K562 (cell line): ENCODE results near the gene SMCO4. TPM values are rescaled to one million over a fixed set of nuclear protein-coding genes. Genes with fewer than 3 reads are reported as not detected.

ENCODE experiments used
- ATAC-seq: fragments of 200-7000 bp; cut with Tn5 transposase; 3 replicates; pipeline ENCODE4 v1.9.1; 2020; ENCODE audit warnings: moderate library complexity
- BruUV-seq: library from RNA; stranded (reverse); fragments of 400-500 nt; replicated peaks from 2 replicates; lab custom pipeline; 2021; lab: Mats Ljungman, UMichigan
- CTCF ChIA-PET: fragments of 300-600 bp; formaldehyde crosslinking; extraction: SDS; loops from one replicate; lab custom pipeline; 2021; ENCODE audit warnings: low intra/inter-chr PET ratio; lab: Yijun Ruan, JAX
- POLR2A ChIA-PET: fragments of 300-600, 350-650 bp; sonication (Branson Sonifier 250); formaldehyde crosslinking; extraction: SDS; loops from one replicate; lab custom pipeline; 2021; ENCODE audit warnings: antibody characterized with exemption, inconsistent platforms; lab: Yijun Ruan, JAX
- DNase-seq, 4 experiments: peaks; one replicate each; pipeline versions ENCODE4 v3.0.0 to v3.0.0-alpha.2; 2011 to 2018; ENCODE audit warnings: low spot score in 3 of 4, mixed read lengths in 3 of 4; ENCODE audit errors: extremely low read depth in 1 of 4
- FAIRE-seq: peaks from 2 replicates; lab custom pipeline; 2011; peaks lifted over from hg19 to GRCh38; lab: Jason Lieb, UNC
- H2AFZ ChIP-seq: 2 replicates; pipeline ENCODE4 v1.6.0; 2011; ENCODE audit warnings: low read depth, low read length, control low read depth, inconsistent platforms
- H3K27ac ChIP-seq: fragments of 200-600 bp; 3 replicates; pipeline ENCODE4 v1.8.0; 2011; ENCODE audit warnings: low read depth, mild to moderate bottlenecking, control low read depth, inconsistent platforms, low read length, moderate library complexity, mixed read lengths; ENCODE audit errors: extremely low read depth
- H3K27me3 ChIP-seq, 2 experiments: fragments of 300-600 bp in 1 of 2; 2 replicates in 1 of 2; 3 replicates in 1 of 2; pipeline versions ENCODE4 v1.6.0 to v1.8.0; 2011; ENCODE audit warnings: inconsistent platforms in 2 of 2, low read length in 2 of 2, mild to moderate bottlenecking in 1 of 2, mixed read lengths in 1 of 2, moderate library complexity in 1 of 2; ENCODE audit not compliant: control insufficient read depth in 2 of 2, insufficient read depth in 2 of 2
- H3K36me3 ChIP-seq: fragments of 300-600 bp; 3 replicates; pipeline ENCODE4 v1.8.0; 2011; ENCODE audit warnings: mild to moderate bottlenecking, low read length, inconsistent platforms; ENCODE audit not compliant: control insufficient read depth, insufficient read depth
- H3K4me1 ChIP-seq, 2 experiments: fragments of 200-600 bp in 1 of 2; replicated peaks in 1 of 2; 2 replicates in 1 of 2; 3 replicates in 1 of 2; pipeline versions ENCODE4 v1.5.1 to v1.8.0; 2011; ENCODE audit warnings: inconsistent platforms in 2 of 2, low read length in 2 of 2, mild to moderate bottlenecking in 1 of 2, mixed read lengths in 1 of 2, moderate library complexity in 1 of 2; ENCODE audit not compliant: control insufficient read depth in 2 of 2, insufficient read depth in 2 of 2
- H3K4me2 ChIP-seq: 2 replicates; pipeline ENCODE4 v1.6.1; 2011; ENCODE audit warnings: low read length, control low read depth, inconsistent platforms, mixed read lengths; ENCODE audit not compliant: insufficient read depth
- H3K4me3 ChIP-seq: fragments of 200-600 bp; sonication (generic), shearing (Covaris generic); 2 replicates; pipeline ENCODE4 v1.5.1; 2016; ENCODE audit warnings: control low read depth, inconsistent platforms
- H3K79me2 ChIP-seq: fragments of 200-600 bp; 3 replicates; pipeline ENCODE4 v1.8.0; 2011; ENCODE audit warnings: low read length, inconsistent platforms; ENCODE audit not compliant: control insufficient read depth, insufficient read depth
- H3K9ac ChIP-seq, 2 experiments: 2 replicates each; pipeline versions ENCODE4 v1.6.0 to v1.6.1; 2011; ENCODE audit warnings: low read depth in 2 of 2, low read length in 2 of 2, control low read depth in 1 of 2, inconsistent platforms in 1 of 2, mild to moderate bottlenecking in 1 of 2, mixed read lengths in 1 of 2; ENCODE audit not compliant: insufficient read depth in 1 of 2
- H3K9me1 ChIP-seq: one replicate; pipeline ENCODE4 v1.6.0; 2011; ENCODE audit warnings: inconsistent platforms, mild to moderate bottlenecking, low read length, moderate library complexity; ENCODE audit not compliant: control insufficient read depth, insufficient read depth
- H3K9me3 ChIP-seq: replicated peaks from 2 replicates; pipeline ENCODE4 v1.5.1; 2011; ENCODE audit warnings: low read depth, low read length, inconsistent platforms; ENCODE audit not compliant: control insufficient read depth, insufficient read depth
- H4K20me1 ChIP-seq: replicated peaks from 2 replicates; pipeline ENCODE4 v1.6.1; 2011; ENCODE audit warnings: low read length, inconsistent platforms, mixed read lengths; ENCODE audit not compliant: control insufficient read depth, insufficient read depth
- CGGBP1 ChIP-seq: fragments of 250-450 bp; sonication (Bioruptor Pico); IDR thresholded peaks from 2 replicates; pipeline ENCODE4 v1.9.0; 2021; ENCODE audit warnings: mild to moderate bottlenecking
- CREM ChIP-seq: IDR thresholded peaks from 2 replicates; pipeline ENCODE4 v1.6.1; 2014; ENCODE audit warnings: antibody characterized with exemption, low read depth
- ESRRB ChIP-seq: fragments of 250-450 bp; sonication (Bioruptor Pico); IDR thresholded peaks from 2 replicates; pipeline ENCODE4 v1.5.0; 2020; ENCODE audit warnings: mild to moderate bottlenecking, moderate library complexity, borderline replicate concordance
- ID3 ChIP-seq, 2 experiments: fragments of 250-450 bp in 1 of 2; fragments of 450-650 bp in 1 of 2; sonication (Bioruptor Pico) in 1 of 2; IDR thresholded peaks; 2 replicates each; pipeline versions ENCODE4 v1.6.1 to v1.8.0; 2016 to 2021; ENCODE audit warnings: mild to moderate bottlenecking in 2 of 2, moderate library complexity in 2 of 2, missing compliant biosample characterization in 1 of 2, missing genetic modification characterization in 1 of 2
- KAT7 ChIP-seq: sonication (generic); formaldehyde crosslinking; IDR thresholded peaks from 2 replicates; pipeline ENCODE4 v1.8.0; 2022; ENCODE audit warnings: missing genetic modification reagents, mild to moderate bottlenecking, borderline replicate concordance
- MAZ ChIP-seq, 2 experiments: fragments of 450-650 bp in 1 of 2; sonication (generic) in 1 of 2; formaldehyde crosslinking; IDR thresholded peaks in 1 of 2; conservative IDR thresholded peaks in 1 of 2; 2 replicates each; pipeline versions ENCODE4 v1.4.0 to v1.5.0; 2020; ENCODE audit warnings: mild to moderate bottlenecking in 1 of 2, missing genetic modification reagents in 1 of 2
- MBD1 ChIP-seq: fragments of 250-450 bp; sonication (Bioruptor Pico); IDR thresholded peaks from 2 replicates; pipeline ENCODE4 v1.8.0; 2022; ENCODE audit warnings: inconsistent platforms
- POLR2G ChIP-seq: fragments of 200-400 bp; formaldehyde crosslinking; IDR thresholded peaks from 2 replicates; pipeline ENCODE4 v1.6.1; 2017; ENCODE audit warnings: low read depth, mild to moderate bottlenecking, antibody characterized with exemption, low read length, moderate library complexity
- PPARD ChIP-seq: fragments of 250-450 bp; sonication (Bioruptor Pico); IDR thresholded peaks from 2 replicates; pipeline ENCODE4 v1.8.0; 2022; ENCODE audit warnings: inconsistent platforms, mild to moderate bottlenecking, moderate library complexity
- ZNF408 ChIP-seq: fragments of 250-450 bp; sonication (Bioruptor Pico); IDR thresholded peaks from 2 replicates; pipeline ENCODE4 v1.4.0; 2020; ENCODE audit warnings: low read depth, mild to moderate bottlenecking, moderate library complexity
- in situ Hi-C: fragments of 300-500 bp; cut with MboI; formaldehyde crosslinking; loops from 4 replicates; pipeline ENCODE4 v1.15.0; 2018; ENCODE audit warnings: inconsistent platforms, mixed read lengths
- intact Hi-C: fragments of 100-400 bp; cut with micrococcal nuclease; formaldehyde crosslinking; loops from 2 replicates; pipeline ENCODE4 v1.14.2; 2022
- polyA plus RNA-seq, 8 experiments: library from polyadenylated mRNA; depleted of rRNA in 4 of 8; stranded (reverse) in 5 of 8; unstranded in 3 of 8; fragments of >200 nt; fragmentation: Nextera tagmentation in 2 of 8; fragmentation: Illumina TruSeq in 1 of 8; extraction: Ambion mirVana in 2 of 8; extraction: Trizol in 1 of 8; gene quantifications; 2 replicates each; pipeline versions ENCODE4 v1.2.1 to v1.2.3, GENCODE V29; 2011 to 2014; ENCODE audit warnings: inconsistent platforms in 1 of 8, missing spikeins in 1 of 8
- total RNA-seq, 7 experiments: library from RNA; depleted of rRNA in 6 of 7; stranded (reverse); fragments of >200 nt in 6 of 7; fragmentation: Illumina TruSeq in 2 of 7; extraction: Trizol in 2 of 7; gene quantifications; 2 replicates each; pipeline versions ENCODE4 v1.2.1 to v1.2.3, GENCODE V29; 2011 to 2021; ENCODE audit warnings: low replicate concordance in 1 of 7
- TF ChIP-seq, protein P1 (sequence below): fragments of 450-650 bp; IDR thresholded peaks from 2 replicates; pipeline ENCODE4 v1.6.1; 2016; ENCODE audit warnings: mild to moderate bottlenecking
- TF ChIP-seq, protein P2 (sequence below): sonication (generic); formaldehyde crosslinking; IDR thresholded peaks from 2 replicates; pipeline ENCODE4 v1.8.0; 2022; ENCODE audit warnings: mild to moderate bottlenecking, missing genetic modification reagents

Gene SMCO4
- total and polyA plus RNA-seq, 9 of the 15 experiments (the other 6 are each of a cell fraction or from before 2014, with no cell fraction given): 1.8 to 27.8 (median 15.3) TPM

DNA sequence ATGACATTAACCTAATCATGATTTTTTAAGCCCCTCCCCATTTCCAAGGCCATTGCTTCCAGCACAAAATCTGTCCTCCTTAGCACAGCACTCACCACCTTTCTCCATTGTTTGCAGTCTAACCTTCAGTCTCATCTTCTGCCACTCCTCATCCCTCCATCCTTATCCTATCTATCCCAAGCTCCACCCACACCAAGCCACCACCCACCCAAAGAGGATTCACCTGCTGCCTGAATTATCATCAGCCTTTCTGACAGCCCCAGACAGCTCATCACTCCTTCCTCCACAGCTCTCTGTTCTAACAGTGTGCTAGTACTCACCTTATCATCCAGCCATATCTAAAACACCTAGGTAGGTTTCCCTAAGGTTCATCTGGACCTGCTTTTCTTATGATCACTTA is 20.7 kb upstream of the SMCO4 start:
- in situ Hi-C loops (no loop called here), intact Hi-C loops (no loop called here)
- no TSS peak for BruUV-seq
- H3K4me3 ChIP-seq: no peak overlapping the region
- ChIA-PET POLR2A (interaction anchor here (0.6 kb wide), 1 partner anchor 105 kb away, joined by 3 read pairs; no protein-coding TSS in a partner anchor), CTCF (interaction anchor here (0.7 kb wide), 1 partner anchor 35 kb away, joined by 3 read pairs; no protein-coding TSS in a partner anchor)
- DNase-seq (no peak), FAIRE-seq (no peak), ATAC-seq (no peak)
- no peaks in the 10 kb centered on the region for H3K9me3 ChIP-seq
- H3K9me1 ChIP-seq: no peaks in the 10 kb centered on the region
- no peaks in the 10 kb centered on the region for H3K4me1 ChIP-seq
- H3K27ac ChIP-seq: no peak overlapping the region
- H4K20me1 ChIP-seq: no peaks in the 10 kb centered on the region; the same call in 1 of the 2 replicates
- H3K27me3 ChIP-seq: peaks cover 4 to 10% of the 10 kb centered on the region in 2 experiments; a peak in 3 of 5 replicates
- no peaks in the 10 kb centered on the region for H3K36me3 ChIP-seq
- no peak overlapping the region for H3K9ac ChIP-seq
- H2AFZ ChIP-seq: no peak overlapping the region
- no peak overlapping the region for H3K4me2 ChIP-seq
- no peaks in the 10 kb centered on the region for H3K79me2 ChIP-seq
- TF ChIP-seq PPARD (CRISPR knock-in tag) (no peak), CGGBP1 (CRISPR knock-in tag) (no peak), POLR2G (no peak), ID3 (CRISPR knock-in tag; IDR thresholded peaks at IDR 0.05) (no peak), ID3 (tag; IDR thresholded peaks at IDR 0.05) (no peak), KAT7 (CRISPR knock-in tag) (no peak), MBD1 (CRISPR knock-in tag) (no peak), ESRRB (no peak), CREM (no peak), MAZ (CRISPR knock-in tag; conservative IDR thresholded peaks at IDR 0.05 in 1 of 2, IDR thresholded peaks at IDR 0.05 in 1 of 2) (no peak), ZNF408 (CRISPR knock-in tag) (no peak)
- TF ChIP-seq, protein P1, sequence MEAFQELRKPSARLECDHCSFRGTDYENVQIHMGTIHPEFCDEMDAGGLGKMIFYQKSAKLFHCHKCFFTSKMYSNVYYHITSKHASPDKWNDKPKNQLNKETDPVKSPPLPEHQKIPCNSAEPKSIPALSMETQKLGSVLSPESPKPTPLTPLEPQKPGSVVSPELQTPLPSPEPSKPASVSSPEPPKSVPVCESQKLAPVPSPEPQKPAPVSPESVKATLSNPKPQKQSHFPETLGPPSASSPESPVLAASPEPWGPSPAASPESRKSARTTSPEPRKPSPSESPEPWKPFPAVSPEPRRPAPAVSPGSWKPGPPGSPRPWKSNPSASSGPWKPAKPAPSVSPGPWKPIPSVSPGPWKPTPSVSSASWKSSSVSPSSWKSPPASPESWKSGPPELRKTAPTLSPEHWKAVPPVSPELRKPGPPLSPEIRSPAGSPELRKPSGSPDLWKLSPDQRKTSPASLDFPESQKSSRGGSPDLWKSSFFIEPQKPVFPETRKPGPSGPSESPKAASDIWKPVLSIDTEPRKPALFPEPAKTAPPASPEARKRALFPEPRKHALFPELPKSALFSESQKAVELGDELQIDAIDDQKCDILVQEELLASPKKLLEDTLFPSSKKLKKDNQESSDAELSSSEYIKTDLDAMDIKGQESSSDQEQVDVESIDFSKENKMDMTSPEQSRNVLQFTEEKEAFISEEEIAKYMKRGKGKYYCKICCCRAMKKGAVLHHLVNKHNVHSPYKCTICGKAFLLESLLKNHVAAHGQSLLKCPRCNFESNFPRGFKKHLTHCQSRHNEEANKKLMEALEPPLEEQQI: no peak
- TF ChIP-seq, protein P2, sequence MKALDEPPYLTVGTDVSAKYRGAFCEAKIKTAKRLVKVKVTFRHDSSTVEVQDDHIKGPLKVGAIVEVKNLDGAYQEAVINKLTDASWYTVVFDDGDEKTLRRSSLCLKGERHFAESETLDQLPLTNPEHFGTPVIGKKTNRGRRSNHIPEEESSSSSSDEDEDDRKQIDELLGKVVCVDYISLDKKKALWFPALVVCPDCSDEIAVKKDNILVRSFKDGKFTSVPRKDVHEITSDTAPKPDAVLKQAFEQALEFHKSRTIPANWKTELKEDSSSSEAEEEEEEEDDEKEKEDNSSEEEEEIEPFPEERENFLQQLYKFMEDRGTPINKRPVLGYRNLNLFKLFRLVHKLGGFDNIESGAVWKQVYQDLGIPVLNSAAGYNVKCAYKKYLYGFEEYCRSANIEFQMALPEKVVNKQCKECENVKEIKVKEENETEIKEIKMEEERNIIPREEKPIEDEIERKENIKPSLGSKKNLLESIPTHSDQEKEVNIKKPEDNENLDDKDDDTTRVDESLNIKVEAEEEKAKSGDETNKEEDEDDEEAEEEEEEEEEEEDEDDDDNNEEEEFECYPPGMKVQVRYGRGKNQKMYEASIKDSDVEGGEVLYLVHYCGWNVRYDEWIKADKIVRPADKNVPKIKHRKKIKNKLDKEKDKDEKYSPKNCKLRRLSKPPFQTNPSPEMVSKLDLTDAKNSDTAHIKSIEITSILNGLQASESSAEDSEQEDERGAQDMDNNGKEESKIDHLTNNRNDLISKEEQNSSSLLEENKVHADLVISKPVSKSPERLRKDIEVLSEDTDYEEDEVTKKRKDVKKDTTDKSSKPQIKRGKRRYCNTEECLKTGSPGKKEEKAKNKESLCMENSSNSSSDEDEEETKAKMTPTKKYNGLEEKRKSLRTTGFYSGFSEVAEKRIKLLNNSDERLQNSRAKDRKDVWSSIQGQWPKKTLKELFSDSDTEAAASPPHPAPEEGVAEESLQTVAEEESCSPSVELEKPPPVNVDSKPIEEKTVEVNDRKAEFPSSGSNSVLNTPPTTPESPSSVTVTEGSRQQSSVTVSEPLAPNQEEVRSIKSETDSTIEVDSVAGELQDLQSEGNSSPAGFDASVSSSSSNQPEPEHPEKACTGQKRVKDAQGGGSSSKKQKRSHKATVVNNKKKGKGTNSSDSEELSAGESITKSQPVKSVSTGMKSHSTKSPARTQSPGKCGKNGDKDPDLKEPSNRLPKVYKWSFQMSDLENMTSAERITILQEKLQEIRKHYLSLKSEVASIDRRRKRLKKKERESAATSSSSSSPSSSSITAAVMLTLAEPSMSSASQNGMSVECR (CRISPR knock-in tag): no peak
